ENCODE results near the gene PPP2R2C. TPM values are rescaled to one million over a fixed set of nuclear protein-coding genes. Genes with fewer than 3 reads are reported as not detected.

PPP2R2C gene
- total RNA-seq, 4 donors from 2014 or later, result 50.7 to 81.3 (median 62.0) TPM

- TF ChIP-seq POLR2A (IDR thresholded peaks at IDR 0.05) (no peak), CTCF (IDR thresholded peaks at IDR 0.05) (no peak)
- DNase-seq (ENCODE audit: low spot score in 2 of 2), result no peak
- intact Hi-C loops (cut with DNase I; ENCODE audit: low total_unique reads), result no loop called here
- WGBS, 2 donors, result 76 to 85% methylated on average over 6 of the region's 6 CpGs
- no peak overlapping the region for H3K4me3 ChIP-seq (ENCODE audit: low read depth, poor library complexity, severe bottlenecking)
Observed at GRCh38 chr4:6341696-6342095, 130.7 kb downstream of the PPP2R2C start.

GRCh38 chr4:6340446-6341015 lies 131.9 kb downstream of the PPP2R2C start:
- intact Hi-C loops (cut with DNase I; ENCODE audit: low total_unique reads), result no loop called here
- DNase-seq (ENCODE audit: low spot score in 2 of 2), result no peak
- whole genome bisulfite sequencing, 2 donors, result 72 to 73% methylated on average over 9 of the region's 9 CpGs
- no peak overlapping the region for H3K4me3 ChIP-seq (ENCODE audit: low read depth, poor library complexity, severe bottlenecking)
- TF ChIP-seq CTCF (IDR thresholded peaks at IDR 0.05), result no peak
- TF ChIP-seq POLR2A (IDR thresholded peaks at IDR 0.05), result no peak

- DNase-seq (ENCODE audit: low spot score in 2 of 2), result no peak
- intact Hi-C loops (cut with DNase I; ENCODE audit: low total_unique reads), result loop anchor here (5.0 kb wide), 1 partner anchor 207 kb away; no protein-coding TSS in a partner anchor
- TF ChIP-seq POLR2A (IDR thresholded peaks at IDR 0.05) (no peak), CTCF (IDR thresholded peaks at IDR 0.05) (no peak)
- WGBS, 2 donors, result 82 to 83% methylated on average over 13 of the region's 13 CpGs
- H3K4me3 ChIP-seq (ENCODE audit: low read depth, poor library complexity, severe bottlenecking), result no peak overlapping the region
Observed at GRCh38 chr4:6339818-6340445, 132.5 kb downstream of the PPP2R2C start.

- intact Hi-C loops (cut with DNase I; ENCODE audit: low total_unique reads), result loop anchor here (5.0 kb wide), 1 partner anchor 208 kb away; no protein-coding TSS in a partner anchor
- TF ChIP-seq CTCF (IDR thresholded peaks at IDR 0.05) (no peak), POLR2A (IDR thresholded peaks at IDR 0.05) (no peak)
- no peak overlapping the region for H3K4me3 ChIP-seq (ENCODE audit: low read depth, poor library complexity, severe bottlenecking)
- DNase-seq (ENCODE audit: low spot score in 2 of 2), result no peak
- WGBS, 2 donors, result 70 to 73% methylated on average over 12 of the region's 12 CpGs
Observed at GRCh38 chr4:6338951-6339817, 133.2 kb downstream of the PPP2R2C start.

GRCh38 chr4:6338175-6338950 lies 134.1 kb downstream of the PPP2R2C start:
- no peak for DNase-seq (ENCODE audit: low spot score in 2 of 2)
- intact Hi-C loops (cut with DNase I; ENCODE audit: low total_unique reads), result loop anchor here (5.0 kb wide), 1 partner anchor 209 kb away; no protein-coding TSS in a partner anchor
- WGBS, 2 donors, result 57 to 66% methylated on average over 14 of the region's 14 CpGs

More at GRCh38 chr4:6338175-6338950, 134.1 kb downstream of the PPP2R2C start:
- H3K4me3 ChIP-seq (ENCODE audit: low read depth, poor library complexity, severe bottlenecking), result no peak overlapping the region
- no peak for TF ChIP-seq POLR2A (IDR thresholded peaks at IDR 0.05)
- TF ChIP-seq CTCF (IDR thresholded peaks at IDR 0.05), result no peak
